HL-60 (cell line): ENCODE results near the gene PERM1.

Experiments used
- SPI1 ChIP-seq: IDR thresholded peaks from 2 replicates; pipeline ENCODE4 v1.6.1; 2012; ENCODE audit warnings: low read depth, mild to moderate bottlenecking, borderline replicate concordance
- TF ChIP-seq, protein P1 (sequence below): IDR thresholded peaks from one replicate; pipeline ENCODE4 v1.5.1; 2011; ENCODE audit warnings: low read length, control low read depth, inconsistent platforms; ENCODE audit not compliant: insufficient read depth

DNA sequence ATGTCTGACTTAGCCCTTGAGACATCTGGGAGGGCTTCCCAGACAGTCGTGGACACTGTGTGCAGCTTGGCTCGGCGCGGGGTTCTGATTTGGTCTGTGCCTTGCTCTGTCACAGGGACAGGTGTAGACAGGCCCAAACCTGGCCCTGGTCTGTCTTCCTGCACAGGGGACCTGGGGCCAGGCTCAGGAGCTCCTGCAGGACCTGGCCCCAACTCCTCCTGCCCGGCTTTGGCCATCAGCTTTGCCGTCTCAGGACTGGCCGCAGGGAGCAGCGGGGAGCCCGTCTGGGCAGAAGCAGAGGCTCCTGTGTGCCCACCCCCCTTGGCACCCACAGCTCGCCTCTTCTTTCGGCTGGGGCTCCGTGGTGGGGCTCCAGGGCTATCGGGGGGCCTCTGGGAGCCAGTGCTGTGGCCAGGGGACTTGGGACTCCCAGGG lies 1.7 kb downstream of the PERM1 start:
- TF ChIP-seq, protein P1, sequence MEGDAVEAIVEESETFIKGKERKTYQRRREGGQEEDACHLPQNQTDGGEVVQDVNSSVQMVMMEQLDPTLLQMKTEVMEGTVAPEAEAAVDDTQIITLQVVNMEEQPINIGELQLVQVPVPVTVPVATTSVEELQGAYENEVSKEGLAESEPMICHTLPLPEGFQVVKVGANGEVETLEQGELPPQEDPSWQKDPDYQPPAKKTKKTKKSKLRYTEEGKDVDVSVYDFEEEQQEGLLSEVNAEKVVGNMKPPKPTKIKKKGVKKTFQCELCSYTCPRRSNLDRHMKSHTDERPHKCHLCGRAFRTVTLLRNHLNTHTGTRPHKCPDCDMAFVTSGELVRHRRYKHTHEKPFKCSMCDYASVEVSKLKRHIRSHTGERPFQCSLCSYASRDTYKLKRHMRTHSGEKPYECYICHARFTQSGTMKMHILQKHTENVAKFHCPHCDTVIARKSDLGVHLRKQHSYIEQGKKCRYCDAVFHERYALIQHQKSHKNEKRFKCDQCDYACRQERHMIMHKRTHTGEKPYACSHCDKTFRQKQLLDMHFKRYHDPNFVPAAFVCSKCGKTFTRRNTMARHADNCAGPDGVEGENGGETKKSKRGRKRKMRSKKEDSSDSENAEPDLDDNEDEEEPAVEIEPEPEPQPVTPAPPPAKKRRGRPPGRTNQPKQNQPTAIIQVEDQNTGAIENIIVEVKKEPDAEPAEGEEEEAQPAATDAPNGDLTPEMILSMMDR: no peak
- TF ChIP-seq SPI1: no peak
